Nucleus accumbens (tissue), 56 donors: ENCODE measurements around the gene ANKRD31.
"Not testable (repeated sequence)": the region's sequence is repeated elsewhere in the genome, so short reads cannot be mapped to it uniquely, and the experiment has no call there.

Experiments
- DNase-seq, 56 donors: peaks; one replicate each; lab custom pipeline; 2025; lab: John Stamatoyannopoulos, UW

Gene ANKRD31

GRCh38 chr5:75236322-75237316 lies at the start of gene ANKRD31:
Gene ANKRD31, minus strand, starts transcription at chr5:75236878. Its CDS starts 192 bp downstream, at chr5:75236686.
- DNase-seq: peak; percentile 12 to 91 (median 78)

GRCh38 chr5:75286211-75286773 lies 49.6 kb upstream of the ANKRD31 start:
- no peak for DNase-seq

GRCh38 chr5:75282581-75282980 lies 45.9 kb upstream of the ANKRD31 start:
- DNase-seq: no peak

GRCh38 chr5:75281716-75282465 lies 45.2 kb upstream of the ANKRD31 start:
- no peak for DNase-seq

GRCh38 chr5:75279321-75279720 lies 42.6 kb upstream of the ANKRD31 start:
- DNase-seq: no peak

- DNase-seq: no peak
These were observed 40.8 kb upstream of the ANKRD31 start for GRCh38 chr5:75277463-75277862.

GRCh38 chr5:75275756-75276155 lies 39.1 kb upstream of the ANKRD31 start:
- no peak for DNase-seq

- no peak for DNase-seq
These were observed 38.5 kb upstream of the ANKRD31 start for GRCh38 chr5:75275147-75275546.

GRCh38 chr5:75274486-75274885 lies 37.8 kb upstream of the ANKRD31 start:
- DNase-seq: no peak

GRCh38 chr5:75270605-75271004 lies 33.9 kb upstream of the ANKRD31 start:
- not testable (repeated sequence) for DNase-seq

GRCh38 chr5:75265731-75266130 lies 29.1 kb upstream of the ANKRD31 start:
- no peak for DNase-seq

- no peak for DNase-seq
These were observed 25.6 kb upstream of the ANKRD31 start for GRCh38 chr5:75262271-75262670.

GRCh38 chr5:75260708-75261107 lies 24.0 kb upstream of the ANKRD31 start:
- DNase-seq: no peak

GRCh38 chr5:75250452-75250851 lies 13.8 kb upstream of the ANKRD31 start:
- not testable (repeated sequence) for DNase-seq

GRCh38 chr5:75245023-75245422 lies 8.3 kb upstream of the ANKRD31 start:
- DNase-seq: no peak

- DNase-seq: no peak
These were observed 6.8 kb upstream of the ANKRD31 start for GRCh38 chr5:75243510-75243909.

- no peak for DNase-seq
These were observed 6.4 kb upstream of the ANKRD31 start for GRCh38 chr5:75243100-75243499.

- no peak for DNase-seq
These were observed 5.4 kb upstream of the ANKRD31 start for GRCh38 chr5:75242067-75242466.

GRCh38 chr5:75239681-75240080 lies 3.0 kb upstream of the ANKRD31 start:
- no peak for DNase-seq

- DNase-seq: no peak
These were observed 967 bp downstream of the ANKRD31 start for GRCh38 chr5:75235711-75236110.

GRCh38 chr5:75234251-75234650 lies 2.4 kb downstream of the ANKRD31 start:
- no peak for DNase-seq
